H1 (cell line): ENCODE data around the gene CCSER2. TPM values are rescaled to one million over a fixed set of nuclear protein-coding genes. Genes with fewer than 3 reads are reported as not detected.

Experiments
- CTCF ChIA-PET: fragments of 300-600 bp; sonication (Branson Sonifier 250); formaldehyde crosslinking; loops from one replicate; lab custom pipeline; 2021; ENCODE audit not compliant: partially characterized antibody; lab: Charles Lee
- POLR2A ChIA-PET: fragments of 300-600 bp; sonication (Branson Sonifier 250); formaldehyde crosslinking; loops from one replicate; lab custom pipeline; 2021; ENCODE audit warnings: inconsistent platforms; ENCODE audit not compliant: partially characterized antibody; lab: Charles Lee
- DNase-seq, 2 experiments: peaks; one replicate each; pipeline versions ENCODE4 v3.0.0 to v3.0.0-alpha.2; 2010 to 2022; ENCODE audit warnings: low spot score in 2 of 2, low read depth in 1 of 2, mixed read lengths in 1 of 2
- FAIRE-seq: peaks from 2 replicates; lab custom pipeline; 2011; peaks lifted over from hg19 to GRCh38; lab: Jason Lieb, UNC
- H2AFZ ChIP-seq: 2 replicates; pipeline ENCODE4 v1.8.1; 2012; ENCODE audit warnings: low read length, inconsistent platforms
- H2AK5ac ChIP-seq: 2 replicates; pipeline ENCODE4 v1.6.1; 2013; ENCODE audit warnings: low read depth, low read length
- H2BK120ac ChIP-seq: replicated peaks from 2 replicates; pipeline ENCODE3; 2013; ENCODE audit warnings: low read depth, low read length, inconsistent platforms
- H2BK12ac ChIP-seq: 2 replicates; pipeline ENCODE4 v1.6.1; 2013; ENCODE audit warnings: low read depth, low read length
- H2BK15ac ChIP-seq: 2 replicates; pipeline ENCODE4 v1.6.1; 2013; ENCODE audit warnings: low read length
- H2BK20ac ChIP-seq: 2 replicates; pipeline ENCODE4 v1.6.1; 2013; ENCODE audit warnings: low read length
- H2BK5ac ChIP-seq: 2 replicates; pipeline ENCODE4 v1.6.1; 2013; ENCODE audit warnings: low read depth, low read length
- H3K14ac ChIP-seq: 2 replicates; pipeline ENCODE4 v1.6.1; 2013; ENCODE audit warnings: inconsistent platforms; ENCODE audit not compliant: insufficient read length
- H3K18ac ChIP-seq: 2 replicates; pipeline ENCODE4 v1.6.1; 2013; ENCODE audit warnings: low read length; ENCODE audit errors: extremely low read depth
- H3K23ac ChIP-seq: 2 replicates; pipeline ENCODE4 v1.6.1; 2013; ENCODE audit warnings: inconsistent platforms; ENCODE audit not compliant: insufficient read length
- H3K23me2 ChIP-seq: 2 replicates; pipeline ENCODE4 v1.6.1; 2013; ENCODE audit warnings: low read depth, low read length
- H3K27ac ChIP-seq: 2 replicates; pipeline ENCODE4 v1.6.1; 2011; ENCODE audit warnings: low read depth, low read length, inconsistent platforms
- H3K27me3 ChIP-seq, 4 experiments: replicated peaks in 1 of 4; 1 replicate in 1 of 4; 2 replicates in 3 of 4; pipeline versions ENCODE4 v1.6.1 to v1.8.1; 2011 to 2013; ENCODE audit warnings: low read length in 3 of 4, mild to moderate bottlenecking in 3 of 4, inconsistent platforms in 2 of 4, mixed read lengths in 2 of 4, moderate library complexity in 1 of 4; ENCODE audit not compliant: control insufficient read depth in 3 of 4, insufficient read depth in 3 of 4; ENCODE audit errors: extremely low read depth in 1 of 4
- H3K36me3 ChIP-seq, 4 experiments: 2 replicates each; pipeline versions ENCODE4 v1.6.1 to v1.8.1; 2011 to 2013; ENCODE audit warnings: mild to moderate bottlenecking in 4 of 4, low read length in 3 of 4, moderate library complexity in 2 of 4, control low read depth in 1 of 4, inconsistent platforms in 1 of 4; ENCODE audit not compliant: insufficient read depth in 4 of 4, control insufficient read depth in 2 of 4
- H3K4ac ChIP-seq: replicated peaks from 2 replicates; pipeline ENCODE3; 2013; ENCODE audit warnings: low read length, low read depth, mixed read lengths, inconsistent platforms; ENCODE audit not compliant: insufficient read length
- H3K4me1 ChIP-seq, 4 experiments: replicated peaks in 1 of 4; 1 replicate in 1 of 4; 2 replicates in 3 of 4; pipeline versions ENCODE4 v1.6.1 to v1.8.1; 2011 to 2013; ENCODE audit warnings: low read length in 3 of 4, inconsistent platforms in 2 of 4, mixed read lengths in 1 of 4; ENCODE audit not compliant: insufficient read depth in 4 of 4, control insufficient read depth in 3 of 4
- H3K4me2 ChIP-seq, 2 experiments: 2 replicates each; pipeline versions ENCODE4 v1.6.1 to v1.8.1; 2011 to 2013; ENCODE audit warnings: low read depth in 2 of 2, low read length in 2 of 2, control low read depth in 1 of 2, inconsistent platforms in 1 of 2, mild to moderate bottlenecking in 1 of 2; ENCODE audit not compliant: insufficient read depth in 1 of 2
- H3K4me3 ChIP-seq, 4 experiments: fragments of 200-600, 300-600 bp in 1 of 4; sonication (generic), shearing (Covaris generic), sonication (Bioruptor Twin) in 1 of 4; 2 replicates each; pipeline versions ENCODE4 v1.5.1 to v1.8.1; 2011 to 2016; ENCODE audit warnings: low read length in 4 of 4, low read depth in 3 of 4, control low read depth in 2 of 4, inconsistent platforms in 2 of 4, mild to moderate bottlenecking in 2 of 4, mixed read lengths in 1 of 4, moderate library complexity in 1 of 4; ENCODE audit not compliant: insufficient read depth in 2 of 4; ENCODE audit errors: extremely low read depth in 1 of 4
- H3K56ac ChIP-seq: replicated peaks from 2 replicates; pipeline ENCODE3; 2013; ENCODE audit warnings: low read depth, mild to moderate bottlenecking, mixed read lengths, low read length, inconsistent platforms; ENCODE audit not compliant: insufficient read length
- H3K79me1 ChIP-seq: 2 replicates; pipeline ENCODE4 v1.6.1; 2013; ENCODE audit warnings: low read depth, low read length, control low read depth
- H3K79me2 ChIP-seq, 2 experiments: 2 replicates each; pipeline versions ENCODE4 v1.6.1 to v1.8.1; 2012 to 2013; ENCODE audit warnings: low read length in 2 of 2, mild to moderate bottlenecking in 2 of 2, inconsistent platforms in 1 of 2; ENCODE audit not compliant: insufficient read depth in 2 of 2, control insufficient read depth in 1 of 2
- H3K9ac ChIP-seq, 4 experiments: replicated peaks in 1 of 4; 1 replicate in 1 of 4; 2 replicates in 3 of 4; pipeline versions ENCODE4 v1.6.1 to v1.8.1; 2011 to 2013; ENCODE audit warnings: low read depth in 3 of 4, low read length in 3 of 4, control low read depth in 2 of 4, mild to moderate bottlenecking in 2 of 4, moderate library complexity in 2 of 4, inconsistent platforms in 1 of 4; ENCODE audit errors: extremely low read depth in 1 of 4
- H3K9me3 ChIP-seq, 2 experiments: 2 replicates each; pipeline versions ENCODE4 v1.6.1 to v1.8.1; 2012 to 2013; ENCODE audit warnings: mild to moderate bottlenecking in 2 of 2, moderate library complexity in 2 of 2, control low read depth in 1 of 2, inconsistent platforms in 1 of 2, low read depth in 1 of 2, low read length in 1 of 2, mixed read lengths in 1 of 2; ENCODE audit not compliant: insufficient read depth in 2 of 2
- H4K20me1 ChIP-seq, 2 experiments: replicated peaks in 1 of 2; 2 replicates each; pipeline versions ENCODE3 to v1.8.1; 2011 to 2013; ENCODE audit warnings: inconsistent platforms in 2 of 2, low read length in 2 of 2, mild to moderate bottlenecking in 1 of 2; ENCODE audit not compliant: insufficient read depth in 2 of 2, control insufficient read depth in 1 of 2
- H4K5ac ChIP-seq: 2 replicates; pipeline ENCODE4 v1.6.1; 2013; ENCODE audit warnings: low read length, low read depth, mixed read lengths, inconsistent platforms; ENCODE audit not compliant: insufficient read length
- H4K8ac ChIP-seq: 2 replicates; pipeline ENCODE4 v1.8.0; 2013; ENCODE audit warnings: mild to moderate bottlenecking, moderate library complexity, low read length, inconsistent platforms; ENCODE audit not compliant: insufficient read depth; ENCODE audit errors: extremely low read depth
- H4K91ac ChIP-seq: replicated peaks from 2 replicates; pipeline ENCODE3; 2013; ENCODE audit warnings: low read length, mixed read lengths, inconsistent platforms; ENCODE audit not compliant: insufficient read length
- EZH2 ChIP-seq: fragments of 200-600 bp; sonication (generic); IDR thresholded peaks from 2 replicates; pipeline ENCODE4 v1.7.1; 2012; ENCODE audit warnings: low read depth, mild to moderate bottlenecking, moderate library complexity, low read length, inconsistent platforms; ENCODE audit not compliant: severe bottlenecking
- SIRT6 ChIP-seq: IDR thresholded peaks from one replicate; pipeline ENCODE4 v1.7.1; 2012; ENCODE audit warnings: low read length, inconsistent platforms
- SP1 ChIP-seq: IDR thresholded peaks from 2 replicates; pipeline ENCODE4 v1.6.1; 2011; ENCODE audit warnings: low read depth, low read length
- WGBS, 2 experiments: shearing (Covaris generic) in 1 of 2; methylation state at CpG; one replicate each; pipeline versions ENCODE4 v1.1.6 to v1.1.7; 2013 to 2015; ENCODE audit warnings: low lambda C conversion rate in 2 of 2, mixed read lengths in 2 of 2, inconsistent platforms in 1 of 2, low coverage in 1 of 2, missing lambda C conversion rate in 1 of 2; ENCODE audit not compliant: insufficient replicate concordance in 2 of 2, insufficient coverage in 1 of 2, insufficient read length in 1 of 2; ENCODE audit errors: extremely low coverage in 1 of 2, missing lambda C conversion rate in 1 of 2; 5-methylcytosine and 5-hydroxymethylcytosine counted together
- polyA plus RNA-seq, 7 experiments: library from polyadenylated mRNA; depleted of rRNA in 3 of 7; stranded (reverse) in 5 of 7; unstranded in 2 of 7; fragments of >200 nt in 5 of 7; fragments of 200-250 nt in 2 of 7; gene quantifications; 1 replicate in 5 of 7; 2 replicates in 1 of 7; 4 replicates in 1 of 7; pipeline versions ENCODE4 v1.2.1 to v1.2.3, GENCODE V29; 2011 to 2013; ENCODE audit warnings: missing spikeins in 2 of 7, mixed read lengths in 2 of 7
- total RNA-seq: library from RNA; stranded (reverse); fragmentation: NEBNext Ultra II Directional; extraction: Animal tissue kit (Norgen Biotek cat#: 25700); gene quantifications from 2 replicates; pipeline ENCODE4 v1.2.1, GENCODE V29; 2021

CCSER2 gene
- total and polyA plus RNA-seq, 2 of the 8 experiments (the other 6 are each of a cell fraction or from before 2014, with no cell fraction given), result 6.9 to 30.5 TPM

DNA sequence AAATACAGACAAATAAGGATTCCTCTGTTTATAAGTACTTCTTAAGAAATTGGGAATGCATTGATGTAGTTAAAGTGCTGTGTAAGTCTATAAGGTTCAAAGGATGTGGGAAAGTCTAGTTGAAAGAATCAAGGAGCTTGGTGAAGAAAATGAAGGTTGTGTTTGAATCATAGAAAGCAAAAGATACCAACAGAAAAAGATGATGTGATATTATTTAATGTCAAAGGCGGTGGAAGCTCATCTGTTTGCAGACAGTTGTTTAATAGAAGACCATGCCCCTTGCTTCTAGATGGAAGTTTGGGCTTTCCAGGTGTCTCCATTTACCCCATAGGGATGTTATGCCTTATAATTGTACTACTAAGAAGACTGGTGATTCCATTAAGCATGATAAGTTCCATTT, 150.3 kb downstream of the CCSER2 start:
- Histone ChIP-seq H3K18ac (no peak overlapping the region), H3K14ac (no peak overlapping the region), H3K4ac (no peak overlapping the region), H4K8ac (no peak overlapping the region), H3K36me3 (peaks cover 0 to 3% (median 0%) of the 10 kb centered on the region in 4 experiments; a peak in 1 of 8 replicates), H3K4me2 (no peak overlapping the region), H2BK5ac (no peak overlapping the region), H3K56ac (no peak overlapping the region), H2AFZ (no peak overlapping the region), H3K27ac (no peak overlapping the region), H3K23ac (no peak overlapping the region), H4K20me1 (peaks cover 0 to 2% of the 10 kb centered on the region in 2 experiments), H3K23me2 (no peaks in the 10 kb centered on the region), H2AK5ac (no peak overlapping the region), H3K9me3 (no peaks in the 10 kb centered on the region), H3K79me1 (no peaks in the 10 kb centered on the region), H3K27me3 (no peaks in the 10 kb centered on the region), H3K4me3 (no peak overlapping the region), H4K5ac (no peak overlapping the region), H2BK120ac (no peak overlapping the region), H2BK20ac (no peak overlapping the region), H2BK12ac (no peak overlapping the region), H3K79me2 (no peaks in the 10 kb centered on the region), H3K4me1 (no peaks in the 10 kb centered on the region), H2BK15ac (no peak overlapping the region), H4K91ac (no peak overlapping the region), H3K9ac (no peak overlapping the region)
- WGBS, 2 experiments, result 85% methylated on average over 1 of the region's 1 CpG; no CpG with 5 or more reads in 1 of the 2 experiments
- ChIA-PET POLR2A (no interaction called here), CTCF (interaction anchor here (0.7 kb wide), 1 partner anchor 26 kb away, joined by 3 read pairs; no protein-coding TSS in a partner anchor)
- FAIRE-seq (no peak), DNase-seq (no peak)
- TF ChIP-seq SIRT6 (no peak), EZH2 (no peak), SP1 (no peak)
